HG03066 (cell line): ENCODE results near the gene CCL17.
"Not testable (repeated sequence)": the region's sequence is repeated elsewhere in the genome, so short reads cannot be mapped to it uniquely, and the experiment has no call there.

Source experiments
- ATAC-seq: cut with Tn5 transposase; IDR thresholded peaks from one replicate; pipeline ENCODE4 v1.9.1; 2021; ENCODE audit warnings: low read depth; ENCODE audit not compliant: unreplicated experiment

Gene CCL17

GRCh38 chr16:57403965-57404817, at the start of gene CCL17:
TSS of gene CCL17 (plus strand) at chr16:57404767. CDS start at chr16:57413933, 9,166 bp downstream.
- no peak for ATAC-seq

GRCh38 chr16:57355898-57356414, 48.6 kb upstream of the CCL17 start:
- ATAC-seq = no peak

- ATAC-seq = no peak
Observed at GRCh38 chr16:57356547-57356946, 48.0 kb upstream of the CCL17 start.

GRCh38 chr16:57357330-57358085, 47.1 kb upstream of the CCL17 start:
- ATAC-seq = no peak

- no peak for ATAC-seq
Observed at GRCh38 chr16:57358086-57358420, 46.5 kb upstream of the CCL17 start.

- ATAC-seq = no peak
Observed at GRCh38 chr16:57358527-57359095, 46.0 kb upstream of the CCL17 start, which contains the start of gene CCL22. TSS of gene CCL22 (plus strand) at chr16:57358783. CDS start at chr16:57358817, 34 bp downstream.

- ATAC-seq = no peak
Observed at GRCh38 chr16:57360321-57360935, 44.1 kb upstream of the CCL17 start.

GRCh38 chr16:57361404-57361803, 43.2 kb upstream of the CCL17 start:
- no peak for ATAC-seq

GRCh38 chr16:57364143-57364542, 40.4 kb upstream of the CCL17 start:
- ATAC-seq = no peak

- ATAC-seq = no peak
Observed at GRCh38 chr16:57366544-57367040, 38.0 kb upstream of the CCL17 start.

- ATAC-seq = no peak
Observed at GRCh38 chr16:57367116-57367752, 37.3 kb upstream of the CCL17 start.

- no peak for ATAC-seq
Observed at GRCh38 chr16:57371494-57372371, 32.8 kb upstream of the CCL17 start.

GRCh38 chr16:57372372-57373116, 32.0 kb upstream of the CCL17 start, which contains the start of gene CX3CL1:
TSS of gene CX3CL1 (plus strand) at chr16:57372490. CDS start at chr16:57372569, 79 bp downstream.
- ATAC-seq = no peak

- no peak for ATAC-seq
Observed at GRCh38 chr16:57373117-57373947, 31.2 kb upstream of the CCL17 start.

- no peak for ATAC-seq
Observed at GRCh38 chr16:57374067-57374534, 30.5 kb upstream of the CCL17 start.

- ATAC-seq = not testable (repeated sequence)
Observed at GRCh38 chr16:57374925-57375465, 29.6 kb upstream of the CCL17 start.

- no peak for ATAC-seq
Observed at GRCh38 chr16:57376313-57376818, 28.2 kb upstream of the CCL17 start.
